Left forelimb (tissue), 1 donor: ENCODE results near the gene FRMD4B.
"Not testable (repeated sequence)": the region's sequence is repeated elsewhere in the genome, so short reads cannot be mapped to it uniquely, and the experiment has no call there.

Source experiments
- DNase-seq: peaks from one replicate; pipeline ENCODE4 v3.0.0-alpha.2; 2018; ENCODE audit warnings: low spot score

Gene FRMD4B

GRCh38 chr3:69283913-69284611 lies 101.8 kb downstream of the FRMD4B start:
- DNase-seq, result no peak

- DNase-seq, result no peak
These were observed 102.4 kb downstream of the FRMD4B start for GRCh38 chr3:69283496-69283895.

- no peak for DNase-seq
These were observed 103.7 kb downstream of the FRMD4B start for GRCh38 chr3:69282181-69282580.

GRCh38 chr3:69277403-69277802 lies 108.5 kb downstream of the FRMD4B start:
- DNase-seq, result not testable (repeated sequence)

GRCh38 chr3:69276884-69277283 lies 109.0 kb downstream of the FRMD4B start:
- DNase-seq, result no peak

- not testable (repeated sequence) for DNase-seq
These were observed 109.7 kb downstream of the FRMD4B start for GRCh38 chr3:69276191-69276590.

- no peak for DNase-seq
These were observed 112.0 kb downstream of the FRMD4B start for GRCh38 chr3:69273896-69274295.

- DNase-seq, result no peak
These were observed 113.3 kb downstream of the FRMD4B start for GRCh38 chr3:69272556-69272955.

GRCh38 chr3:69271098-69271497 lies 114.8 kb downstream of the FRMD4B start:
- DNase-seq, result no peak

- DNase-seq, result no peak
These were observed 119.3 kb downstream of the FRMD4B start for GRCh38 chr3:69266585-69266984.

- DNase-seq, result not testable (repeated sequence)
These were observed 119.8 kb downstream of the FRMD4B start for GRCh38 chr3:69266071-69266470.

- DNase-seq, result not testable (repeated sequence)
These were observed 125.0 kb downstream of the FRMD4B start for GRCh38 chr3:69260843-69261405.

GRCh38 chr3:69260216-69260787 lies 125.6 kb downstream of the FRMD4B start:
- DNase-seq, result no peak

GRCh38 chr3:69259125-69259524 lies 126.8 kb downstream of the FRMD4B start:
- DNase-seq, result no peak

GRCh38 chr3:69255928-69256327 lies 130.0 kb downstream of the FRMD4B start:
- no peak for DNase-seq

GRCh38 chr3:69254351-69254750 lies 131.5 kb downstream of the FRMD4B start:
- no peak for DNase-seq

- DNase-seq, result no peak
These were observed 133.3 kb downstream of the FRMD4B start for GRCh38 chr3:69252631-69253030.

GRCh38 chr3:69252141-69252540 lies 133.7 kb downstream of the FRMD4B start:
- no peak for DNase-seq

GRCh38 chr3:69251078-69251805 lies 134.6 kb downstream of the FRMD4B start:
- no peak for DNase-seq

- DNase-seq, result no peak
These were observed 135.9 kb downstream of the FRMD4B start for GRCh38 chr3:69250014-69250413.

GRCh38 chr3:69249001-69249400 lies 136.9 kb downstream of the FRMD4B start:
- no peak for DNase-seq

- DNase-seq, result no peak
These were observed 137.5 kb downstream of the FRMD4B start for GRCh38 chr3:69248436-69248835.

- no peak for DNase-seq
These were observed 139.3 kb downstream of the FRMD4B start for GRCh38 chr3:69246612-69247011.
